Measurements from ENCODE around the gene SCEL.

Gene SCEL

DNA sequence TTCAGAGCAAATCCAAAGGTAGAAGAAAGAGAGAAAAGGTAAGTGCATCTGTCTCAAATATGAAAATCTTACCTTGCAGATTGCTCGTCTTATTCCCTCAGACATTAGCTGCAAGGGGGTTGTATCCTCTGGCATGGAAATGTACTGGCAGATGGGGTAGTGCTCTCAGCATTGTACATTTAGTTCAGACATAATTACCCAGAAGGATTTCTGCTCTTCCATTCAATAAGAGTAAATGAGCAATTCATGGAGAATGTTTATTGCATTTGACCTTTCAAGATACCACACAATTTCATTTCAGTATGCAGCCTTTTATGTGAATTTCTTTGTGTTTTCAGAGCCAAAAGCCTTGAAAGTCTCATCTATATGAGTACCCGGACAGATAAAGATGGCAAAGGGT, 63.8 kb downstream of the SCEL start:
- no peak for TF ChIP-seq CTCF (conservative IDR thresholded peaks at IDR 0.05; ENCODE audit: low read depth, low read length)
- DNase-seq (ENCODE audit: low read depth), result no peak
- no peak overlapping the region for H3K4me3 ChIP-seq (ENCODE audit: low read length)

- TF ChIP-seq CTCF (conservative IDR thresholded peaks at IDR 0.05; ENCODE audit: low read depth, low read length), result no peak
- DNase-seq (ENCODE audit: low read depth), result no peak
- H3K4me3 ChIP-seq (ENCODE audit: low read length), result no peak overlapping the region
Measured at GRCh38 chr13:77600701-77601100, 65.2 kb downstream of the SCEL start.

DNA sequence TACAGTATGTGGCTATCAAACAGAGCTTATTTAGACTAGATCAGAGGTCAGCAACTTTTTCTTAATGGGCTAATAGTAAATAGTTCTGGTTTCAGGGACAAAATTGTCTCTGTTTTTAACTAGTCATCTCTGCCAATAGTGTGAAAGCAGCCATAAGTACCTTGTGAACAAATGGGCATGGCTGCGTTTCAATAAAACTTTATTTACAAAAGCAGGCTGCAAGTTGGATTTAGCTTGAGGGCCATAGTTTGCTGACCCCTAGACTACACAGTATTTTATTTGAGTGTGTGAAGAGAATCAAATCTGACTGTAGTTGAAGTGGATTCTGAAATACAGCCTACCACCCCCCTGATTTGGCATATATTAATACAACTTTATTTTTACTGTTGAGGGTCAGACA, 75.6 kb downstream of the SCEL start:
- no peak for DNase-seq (ENCODE audit: low read depth)
- no peak overlapping the region for H3K4me3 ChIP-seq (ENCODE audit: low read length)
- TF ChIP-seq CTCF (conservative IDR thresholded peaks at IDR 0.05; ENCODE audit: low read depth, low read length), result no peak

DNA sequence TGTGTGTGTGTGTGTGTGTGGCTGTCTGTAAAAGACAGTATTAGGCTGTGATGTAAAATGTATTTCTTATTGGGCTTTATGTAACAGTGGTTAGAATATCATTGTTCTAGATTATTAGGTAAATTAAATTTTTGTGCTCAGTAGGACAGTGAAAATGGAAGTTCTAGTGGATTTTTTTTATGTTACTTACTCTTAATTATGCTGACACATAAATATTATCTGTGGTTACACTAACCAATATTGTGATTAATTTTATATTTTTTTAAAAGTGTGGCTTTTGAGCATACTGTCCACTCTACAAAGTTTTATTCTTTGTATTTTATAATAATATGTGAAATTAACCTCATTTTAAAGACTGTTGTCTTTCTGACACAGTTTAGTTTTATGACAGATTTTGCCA, 80.5 kb downstream of the SCEL start:
- DNase-seq (ENCODE audit: low read depth), result no peak
- H3K4me3 ChIP-seq (ENCODE audit: low read length), result no peak overlapping the region
- TF ChIP-seq CTCF (conservative IDR thresholded peaks at IDR 0.05; ENCODE audit: low read depth, low read length), result no peak

DNA sequence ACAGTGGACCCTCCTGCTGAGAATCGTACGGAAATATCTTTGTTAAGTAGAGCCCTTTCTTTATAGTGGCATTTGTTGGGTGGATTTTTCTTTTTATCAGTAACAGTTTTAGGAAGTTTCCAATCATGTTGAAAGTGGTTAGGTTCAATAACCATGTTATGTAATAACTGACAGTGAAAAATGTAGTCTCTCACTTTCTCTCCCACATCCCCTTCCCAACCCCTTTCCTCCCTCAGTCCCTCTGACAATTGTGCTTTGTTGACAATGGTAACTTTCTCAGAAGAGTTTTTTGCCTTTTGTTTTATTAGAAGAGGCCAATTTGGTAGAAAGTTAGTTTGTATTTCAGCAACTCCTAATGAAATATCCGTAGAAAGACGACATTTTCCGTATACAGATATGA, 84.1 kb downstream of the SCEL start:
- DNase-seq (ENCODE audit: low read depth), result no peak
- TF ChIP-seq CTCF (conservative IDR thresholded peaks at IDR 0.05; ENCODE audit: low read depth, low read length), result no peak
- no peak overlapping the region for H3K4me3 ChIP-seq (ENCODE audit: low read length)

DNA sequence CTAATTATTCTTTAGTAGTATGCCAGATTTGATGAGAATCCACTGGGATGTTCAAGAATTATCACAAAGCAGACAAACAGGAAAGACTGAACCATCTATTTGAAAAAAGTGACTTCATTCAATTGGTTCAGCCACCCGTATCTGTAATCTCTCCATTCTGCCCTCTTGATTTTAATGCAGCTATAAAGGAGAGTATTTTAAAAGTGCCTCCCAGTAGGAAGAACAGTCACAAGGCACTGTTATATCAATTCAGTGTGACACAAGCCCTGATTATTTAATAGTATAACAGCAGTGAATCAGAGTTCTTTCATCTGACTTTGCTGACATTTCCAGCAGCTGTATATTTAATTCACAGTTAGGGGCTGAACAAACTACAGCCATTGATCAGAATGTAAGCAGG, 84.6 kb downstream of the SCEL start:
- H3K4me3 ChIP-seq (ENCODE audit: low read length), result no peak overlapping the region
- no peak for TF ChIP-seq CTCF (conservative IDR thresholded peaks at IDR 0.05; ENCODE audit: low read depth, low read length)
- DNase-seq (ENCODE audit: low read depth), result no peak

DNA sequence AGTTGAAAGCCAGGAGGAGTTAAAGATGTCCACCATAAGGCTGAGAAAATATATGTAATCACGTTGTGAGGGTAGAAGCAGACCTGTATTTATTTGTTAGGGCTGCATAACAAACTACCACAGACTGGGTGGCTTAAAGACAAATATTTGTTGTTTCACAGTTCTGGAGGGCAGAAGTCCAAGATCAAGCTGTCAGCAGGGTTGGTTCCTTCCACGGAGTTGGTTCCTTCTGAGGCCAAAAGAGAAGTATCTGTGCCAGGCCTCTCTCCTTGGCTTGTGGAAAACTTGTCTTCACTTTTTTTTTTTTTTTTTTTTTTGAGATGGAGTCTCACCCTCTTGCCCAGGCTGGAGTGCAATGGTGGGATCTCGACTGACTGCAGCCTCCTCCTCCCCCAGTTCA, 88.3 kb downstream of the SCEL start:
- no peak for TF ChIP-seq CTCF (conservative IDR thresholded peaks at IDR 0.05; ENCODE audit: low read depth, low read length)
- no peak for DNase-seq (ENCODE audit: low read depth)
- H3K4me3 ChIP-seq (ENCODE audit: low read length), result no peak overlapping the region

Measured in retinal pigment epithelial cell (primary cell).